SK-N-SH treated with all-trans-retinoic acid at 6 μM for 48 hours (cell line): ENCODE measurements around the gene LSMEM2.

ENCODE experiments used
- PATZ1 ChIP-seq: fragments of 250-450 bp; sonication (Bioruptor Pico); IDR thresholded peaks from 2 replicates; pipeline ENCODE4 v1.8.0; 2020; ENCODE audit warnings: mild to moderate bottlenecking, moderate library complexity, borderline replicate concordance
- TCF4 ChIP-seq: fragments of 250-450 bp; sonication (Bioruptor Pico); IDR thresholded peaks from 2 replicates; pipeline ENCODE4 v1.8.0; 2021; ENCODE audit warnings: mild to moderate bottlenecking, moderate library complexity, borderline replicate concordance

- no peak for TF ChIP-seq TCF4 (CRISPR knock-in tag)
- no peak for TF ChIP-seq PATZ1 (CRISPR knock-in tag)
These were observed 7.7 kb downstream of the LSMEM2 start for GRCh38 chr3:50286322-50287227.
